Osteoblast (primary cell): Measurements from ENCODE around the gene BAIAP2L1. TPM values are rescaled to one million over a fixed set of nuclear protein-coding genes. Genes with fewer than 3 reads are reported as not detected.
"Not testable (repeated sequence)": the region's sequence is repeated elsewhere in the genome, so short reads cannot be mapped to it uniquely, and the experiment has no call there.

ENCODE experiments used
- DNase-seq: peaks from one replicate; pipeline ENCODE4 v3.0.0; 2011; ENCODE audit warnings: low spot score, mixed read lengths; ENCODE audit not compliant: insufficient read length; ENCODE audit errors: missing footprints
- H2AFZ ChIP-seq: 2 replicates; pipeline ENCODE4 v1.6.0; 2011; ENCODE audit warnings: mild to moderate bottlenecking, low read length
- H3K27ac ChIP-seq: 2 replicates; pipeline ENCODE4 v1.5.1; 2011; ENCODE audit warnings: mild to moderate bottlenecking, low read depth, low read length, moderate library complexity
- H3K27me3 ChIP-seq: 2 replicates; pipeline ENCODE4 v1.6.0; 2012; ENCODE audit warnings: mild to moderate bottlenecking, control low read depth, inconsistent platforms, low read length, moderate library complexity; ENCODE audit not compliant: insufficient read depth
- H3K36me3 ChIP-seq: 2 replicates; pipeline ENCODE4 v1.5.1; 2011; ENCODE audit warnings: mild to moderate bottlenecking, low read length, control low read depth, moderate library complexity; ENCODE audit not compliant: insufficient read depth
- H3K4me1 ChIP-seq: 2 replicates; pipeline ENCODE4 v1.5.1; 2011; ENCODE audit warnings: mild to moderate bottlenecking, low read length, control low read depth, moderate library complexity; ENCODE audit not compliant: insufficient read depth
- H3K4me2 ChIP-seq: 2 replicates; pipeline ENCODE4 v1.6.0; 2011; ENCODE audit warnings: mild to moderate bottlenecking, low read length; ENCODE audit not compliant: insufficient read depth
- H3K4me3 ChIP-seq: fragments of 200-600 bp; sonication (generic); 3 replicates; pipeline ENCODE4 v1.5.1; 2012; ENCODE audit warnings: mild to moderate bottlenecking, low read length, inconsistent platforms; ENCODE audit not compliant: insufficient read depth
- H3K79me2 ChIP-seq: 2 replicates; pipeline ENCODE4 v1.6.0; 2012; ENCODE audit warnings: mild to moderate bottlenecking, low read length, control low read depth, inconsistent platforms; ENCODE audit not compliant: insufficient read depth
- H3K9me3 ChIP-seq: 2 replicates; pipeline ENCODE4 v1.5.1; 2011; ENCODE audit warnings: low read depth, low read length, control low read depth
- H4K20me1 ChIP-seq: 2 replicates; pipeline ENCODE4 v1.6.0; 2012; ENCODE audit warnings: mild to moderate bottlenecking, low read length, control low read depth; ENCODE audit not compliant: insufficient read depth
- total RNA-seq: library from RNA; depleted of rRNA; stranded (reverse); fragments of >200 nt; gene quantifications from 2 replicates; pipeline ENCODE4 v1.2.3, GENCODE V29; 2012
- TF ChIP-seq, protein P1 (sequence below): IDR thresholded peaks from 2 replicates; pipeline ENCODE4 v1.5.1; 2011; ENCODE audit warnings: mild to moderate bottlenecking, low read depth, low read length, moderate library complexity; ENCODE audit errors: extremely low read depth

The BAIAP2L1 gene
- total RNA-seq, 1 donor: 10.5 TPM

DNA sequence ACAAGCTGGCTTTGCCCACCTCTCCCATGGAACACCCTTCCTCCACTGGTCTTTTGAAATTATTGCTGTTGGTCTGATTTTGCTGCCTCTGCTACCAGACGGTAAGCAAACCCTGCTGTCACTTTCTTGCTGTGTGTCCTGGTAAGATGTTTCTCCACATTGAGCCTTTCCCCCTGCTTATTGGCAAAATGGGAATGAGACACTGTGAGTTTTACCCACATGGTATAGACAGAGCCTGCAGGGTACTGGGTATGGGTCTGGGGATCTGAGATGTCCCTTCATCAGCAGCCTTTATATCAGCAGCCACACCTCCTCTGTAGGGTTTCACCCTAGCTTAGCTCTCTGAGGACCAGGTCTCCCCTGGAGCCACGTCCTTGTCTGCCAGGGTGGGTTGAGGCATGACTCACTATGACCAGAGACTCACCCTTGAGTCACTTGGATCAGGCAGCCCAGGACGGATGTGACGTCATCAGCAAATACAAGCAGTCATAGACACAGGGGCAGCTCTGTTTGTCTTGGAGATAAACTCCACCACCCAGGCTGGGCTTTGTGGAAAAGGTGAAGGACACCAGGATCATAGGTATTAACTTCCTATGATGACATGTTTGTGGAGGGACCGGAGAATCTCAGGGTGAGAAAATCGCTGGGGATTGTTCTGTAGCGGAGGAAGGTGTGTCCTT, 17.9 kb upstream of the BAIAP2L1 start:
- DNase-seq: peak; percentile 97
- Histone ChIP-seq H3K4me1 (peaks cover 21% of the 10 kb centered on the region), H3K36me3 (no peaks in the 10 kb centered on the region), H2AFZ (peak overlapping the region; percentile 70), H3K27me3 (no peaks in the 10 kb centered on the region), H3K79me2 (no peaks in the 10 kb centered on the region), H3K4me3 (peak overlapping the region; percentile 38), H4K20me1 (no peaks in the 10 kb centered on the region), H3K9me3 (no peaks in the 10 kb centered on the region), H3K4me2 (peak overlapping the region; percentile 69), H3K27ac (peak overlapping the region; percentile 86)
- TF ChIP-seq, protein P1, sequence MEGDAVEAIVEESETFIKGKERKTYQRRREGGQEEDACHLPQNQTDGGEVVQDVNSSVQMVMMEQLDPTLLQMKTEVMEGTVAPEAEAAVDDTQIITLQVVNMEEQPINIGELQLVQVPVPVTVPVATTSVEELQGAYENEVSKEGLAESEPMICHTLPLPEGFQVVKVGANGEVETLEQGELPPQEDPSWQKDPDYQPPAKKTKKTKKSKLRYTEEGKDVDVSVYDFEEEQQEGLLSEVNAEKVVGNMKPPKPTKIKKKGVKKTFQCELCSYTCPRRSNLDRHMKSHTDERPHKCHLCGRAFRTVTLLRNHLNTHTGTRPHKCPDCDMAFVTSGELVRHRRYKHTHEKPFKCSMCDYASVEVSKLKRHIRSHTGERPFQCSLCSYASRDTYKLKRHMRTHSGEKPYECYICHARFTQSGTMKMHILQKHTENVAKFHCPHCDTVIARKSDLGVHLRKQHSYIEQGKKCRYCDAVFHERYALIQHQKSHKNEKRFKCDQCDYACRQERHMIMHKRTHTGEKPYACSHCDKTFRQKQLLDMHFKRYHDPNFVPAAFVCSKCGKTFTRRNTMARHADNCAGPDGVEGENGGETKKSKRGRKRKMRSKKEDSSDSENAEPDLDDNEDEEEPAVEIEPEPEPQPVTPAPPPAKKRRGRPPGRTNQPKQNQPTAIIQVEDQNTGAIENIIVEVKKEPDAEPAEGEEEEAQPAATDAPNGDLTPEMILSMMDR: no peak

DNA sequence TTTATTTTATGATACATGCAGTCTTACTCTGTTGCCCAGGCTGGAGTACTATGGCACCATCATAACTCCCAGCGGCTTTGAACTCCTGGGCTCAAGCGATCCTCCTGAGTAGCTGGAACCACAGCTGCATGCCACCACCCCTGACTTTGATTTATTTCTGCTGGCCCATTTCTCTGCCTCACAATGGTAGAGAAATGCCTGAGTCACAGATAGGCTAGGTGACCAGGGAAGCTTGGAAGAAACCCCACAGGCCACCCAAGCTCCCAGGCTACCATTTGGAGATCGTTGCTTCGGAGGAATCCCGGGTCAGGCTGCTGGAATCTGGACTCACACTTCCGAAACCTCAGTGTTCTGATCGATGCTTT, 17.4 kb upstream of the BAIAP2L1 start:
- Histone ChIP-seq H2AFZ (peak overlapping the region; percentile 70), H4K20me1 (no peaks in the 10 kb centered on the region), H3K27me3 (no peaks in the 10 kb centered on the region), H3K4me1 (peaks cover 21% of the 10 kb centered on the region), H3K27ac (peak overlapping the region; percentile 86), H3K4me2 (peak overlapping the region; percentile 69), H3K79me2 (no peaks in the 10 kb centered on the region), H3K9me3 (no peaks in the 10 kb centered on the region), H3K36me3 (no peaks in the 10 kb centered on the region), H3K4me3 (peak overlapping the region; percentile 38)
- TF ChIP-seq, protein P1: no peak
- DNase-seq: peak; percentile 83

DNA sequence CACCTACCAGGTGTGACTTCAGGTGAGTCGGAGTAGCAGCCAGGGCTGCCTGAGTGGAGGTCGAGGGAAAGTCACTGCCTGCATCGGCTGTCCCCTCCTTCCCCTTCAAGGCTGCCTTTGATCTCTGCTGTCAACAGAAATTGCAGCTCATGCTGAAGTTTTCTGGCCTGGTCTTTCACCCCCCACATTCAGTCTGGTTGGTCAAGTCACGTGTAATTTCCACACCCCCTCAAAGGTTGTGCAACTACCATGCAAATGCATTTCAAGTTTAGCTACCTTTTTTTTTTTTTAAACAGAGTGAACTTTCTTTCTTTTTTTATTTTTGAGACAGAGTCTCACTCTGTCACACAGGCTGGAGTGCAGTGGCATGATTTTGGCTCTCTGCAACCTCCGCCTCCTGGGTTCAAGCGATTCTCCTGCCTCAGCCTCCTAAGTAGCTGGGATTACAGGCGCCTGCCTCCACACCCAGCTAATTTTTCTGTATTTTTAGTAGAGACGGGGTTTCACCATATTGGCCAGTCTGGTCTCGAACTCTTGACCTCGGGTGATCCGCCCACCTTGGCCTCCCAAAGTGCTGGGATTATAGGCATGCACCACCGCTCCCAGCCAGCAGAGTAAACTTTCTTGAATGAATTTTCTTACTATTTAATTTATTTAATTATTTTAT, 16.8 kb upstream of the BAIAP2L1 start:
- Histone ChIP-seq H3K4me2 (peak overlapping the region; percentile 69), H3K27ac (peak overlapping the region; percentile 86), H2AFZ (peak overlapping the region; percentile 66), H3K4me1 (peaks cover 21% of the 10 kb centered on the region)
- not testable (repeated sequence) for H4K20me1 ChIP-seq, H3K27me3 ChIP-seq, H3K9me3 ChIP-seq, H3K79me2 ChIP-seq, H3K4me3 ChIP-seq, H3K36me3 ChIP-seq
- DNase-seq: peak; percentile 42

DNA sequence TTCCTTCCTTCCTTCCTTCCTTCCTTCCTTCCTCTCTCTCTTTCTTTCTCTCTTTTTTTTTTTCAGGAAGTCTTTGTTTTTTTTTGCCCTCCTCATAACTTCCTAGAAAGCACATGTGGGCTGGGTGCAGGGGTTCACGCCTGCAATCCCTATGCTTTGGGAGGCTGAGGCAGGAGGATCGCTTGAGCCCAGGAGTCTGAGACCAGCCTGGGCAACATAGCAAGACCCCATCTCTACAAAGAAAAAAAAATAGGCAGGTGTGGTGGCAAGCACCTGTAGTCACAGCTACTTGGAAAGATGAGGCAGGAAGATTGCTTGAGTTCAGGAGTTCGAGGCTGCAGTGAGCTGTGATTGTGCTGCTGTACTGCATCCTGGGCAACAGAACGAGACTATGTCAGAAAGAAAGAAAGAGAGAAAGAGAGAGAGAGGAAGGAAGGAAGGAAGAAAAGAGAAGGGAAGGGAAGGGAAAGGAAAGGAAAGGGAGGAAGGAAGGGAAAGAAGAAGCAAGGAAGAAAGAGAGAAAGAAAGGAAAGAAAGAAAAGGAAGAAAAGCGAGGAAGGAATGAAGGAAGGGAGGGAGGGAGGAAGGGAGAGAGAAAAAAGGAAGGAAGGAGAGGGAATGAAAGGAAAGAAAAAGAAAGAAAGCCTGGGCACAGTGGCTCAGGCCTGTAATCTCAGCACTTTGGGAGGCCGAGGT, 13.5 kb upstream of the BAIAP2L1 start:
- Histone ChIP-seq H3K27ac (no peak overlapping the region), H3K79me2 (no peaks in the 10 kb centered on the region), H2AFZ (no peak overlapping the region), H3K36me3 (no peaks in the 10 kb centered on the region), H3K27me3 (no peaks in the 10 kb centered on the region), H3K4me1 (peaks cover 21% of the 10 kb centered on the region), H3K4me2 (no peak overlapping the region), H4K20me1 (no peaks in the 10 kb centered on the region), H3K9me3 (no peaks in the 10 kb centered on the region), H3K4me3 (no peak overlapping the region)
- TF ChIP-seq, protein P1: no peak
- no peak for DNase-seq

DNA sequence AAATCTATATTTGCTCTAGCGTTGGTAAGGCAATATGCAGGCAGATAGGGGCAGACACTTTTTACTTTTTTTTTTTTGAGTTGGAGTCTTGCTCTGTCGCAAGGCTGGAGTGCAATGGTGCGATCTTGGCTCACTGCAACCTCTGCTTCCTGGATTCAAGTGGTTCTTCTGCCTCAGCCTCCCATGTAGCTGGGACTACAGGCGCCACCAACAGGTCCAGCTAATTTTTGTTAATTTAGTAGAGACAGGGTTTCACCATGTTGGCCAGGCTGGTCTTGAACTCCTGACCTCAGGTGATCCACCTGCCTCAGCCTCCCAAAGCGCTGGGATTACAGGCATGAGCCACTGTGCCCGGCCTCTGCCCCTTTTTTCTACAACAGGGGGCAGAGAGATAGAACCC, 12.8 kb upstream of the BAIAP2L1 start:
- not testable (repeated sequence) for H3K27me3 ChIP-seq, H3K4me2 ChIP-seq, DNase-seq, H2AFZ ChIP-seq, H3K9me3 ChIP-seq, H3K4me3 ChIP-seq, H4K20me1 ChIP-seq, H3K79me2 ChIP-seq, H3K27ac ChIP-seq, H3K36me3 ChIP-seq
- H3K4me1 ChIP-seq: peaks cover 14% of the 10 kb centered on the region
